GM19397 (cell line): Measurements from ENCODE around the gene FSCN2.

Experiments used
- ATAC-seq: cut with Tn5 transposase; IDR thresholded peaks from one replicate; pipeline ENCODE4 v1.9.1; 2021; ENCODE audit warnings: mild to moderate bottlenecking, moderate library complexity; ENCODE audit not compliant: unreplicated experiment

Gene FSCN2

DNA sequence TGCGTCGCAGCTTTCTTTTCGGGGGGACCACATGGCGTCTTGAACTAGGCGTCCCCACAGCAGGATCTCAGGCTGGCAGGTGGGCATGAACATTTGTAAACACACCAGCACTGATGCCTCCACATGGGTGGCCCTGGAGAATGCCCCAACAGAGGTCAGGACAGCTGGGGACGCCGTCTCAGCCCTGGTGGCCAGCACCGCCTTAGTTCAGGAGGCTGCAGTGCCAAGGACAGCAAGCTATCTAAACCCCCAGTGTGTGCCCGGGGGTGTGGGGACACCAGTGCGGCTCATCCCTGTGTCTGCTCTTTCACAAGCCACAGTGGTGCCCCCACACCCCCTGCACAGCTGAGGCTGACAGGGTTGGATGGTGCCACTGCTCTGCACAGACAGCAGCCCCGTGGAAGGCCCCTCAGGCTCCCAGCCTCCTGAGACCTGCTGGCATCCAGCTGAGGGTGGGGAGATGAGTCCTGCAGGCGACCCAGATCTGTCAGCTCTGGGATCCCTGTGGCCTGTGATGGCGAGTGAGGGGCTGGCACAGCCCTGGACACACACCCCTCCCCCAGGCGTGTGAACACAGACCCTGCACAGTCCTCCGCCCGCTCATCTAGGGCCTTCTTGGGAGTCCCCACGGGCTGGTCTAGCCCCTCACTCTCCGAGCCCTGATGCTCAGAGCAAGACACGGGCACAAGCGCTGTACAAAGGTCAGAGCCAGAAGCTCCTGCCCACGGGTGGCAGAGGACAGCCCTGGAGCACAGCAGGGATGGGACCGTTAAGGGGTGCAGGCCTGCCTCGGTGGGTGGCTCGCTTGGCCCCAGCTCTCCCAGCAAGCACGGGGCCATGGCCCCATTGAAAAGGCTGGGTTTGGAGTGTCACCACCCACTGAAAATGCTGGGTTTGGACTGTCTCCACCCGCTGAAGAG, 10.7 kb downstream of the FSCN2 start:
- no peak for ATAC-seq

DNA sequence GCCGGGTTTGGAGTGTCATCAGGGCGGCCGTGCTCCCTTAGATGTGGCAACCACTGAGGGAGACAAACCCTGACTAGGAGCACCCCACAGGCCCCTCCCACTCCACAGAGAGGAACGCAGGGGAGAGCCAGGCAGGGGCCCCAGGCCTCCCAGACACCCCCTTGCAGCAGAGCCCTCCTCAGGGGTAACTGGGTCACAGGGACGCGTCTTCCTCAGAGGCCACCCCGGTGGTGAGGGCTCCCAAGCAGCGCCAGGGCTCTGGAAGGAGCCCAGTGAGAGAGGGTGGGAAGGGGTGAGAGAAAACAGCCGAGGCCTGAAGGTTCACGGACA, 11.4 kb downstream of the FSCN2 start:
- no peak for ATAC-seq

DNA sequence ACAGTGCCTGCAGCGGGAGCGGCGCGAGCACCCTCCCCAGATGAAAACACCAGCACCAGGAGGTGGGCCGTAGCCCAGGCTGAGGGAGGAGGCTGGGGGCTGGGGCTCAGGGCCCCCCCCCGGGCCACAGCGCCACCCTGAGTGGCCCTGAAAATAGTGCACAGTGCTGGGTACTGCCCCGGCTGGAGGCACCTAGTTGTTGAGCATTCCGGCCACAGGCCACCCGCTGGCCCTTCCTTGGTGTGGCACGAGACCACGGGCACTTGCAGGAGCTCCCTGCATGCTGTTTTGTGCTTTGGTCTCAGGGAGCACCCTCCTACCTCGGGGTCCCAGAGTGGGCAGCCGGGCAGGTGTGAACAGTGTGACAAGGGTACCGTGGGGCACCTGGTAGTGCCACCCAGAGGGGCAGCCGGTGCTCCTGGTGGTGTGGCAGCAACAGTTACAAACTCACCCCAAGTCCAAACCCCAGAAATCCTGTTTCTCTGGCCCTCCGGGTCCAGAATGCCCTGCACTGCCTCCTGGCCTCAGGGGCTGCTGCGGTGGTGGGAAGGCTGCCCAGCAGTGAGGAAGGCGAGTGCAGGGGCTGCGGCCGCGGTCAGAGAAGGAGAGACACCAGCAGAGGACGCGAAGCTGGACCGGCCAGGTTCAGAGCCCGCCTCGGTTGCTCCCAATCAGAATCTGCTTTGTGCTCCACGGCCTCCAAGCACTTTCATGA, 11.9 kb downstream of the FSCN2 start:
- no peak for ATAC-seq

DNA sequence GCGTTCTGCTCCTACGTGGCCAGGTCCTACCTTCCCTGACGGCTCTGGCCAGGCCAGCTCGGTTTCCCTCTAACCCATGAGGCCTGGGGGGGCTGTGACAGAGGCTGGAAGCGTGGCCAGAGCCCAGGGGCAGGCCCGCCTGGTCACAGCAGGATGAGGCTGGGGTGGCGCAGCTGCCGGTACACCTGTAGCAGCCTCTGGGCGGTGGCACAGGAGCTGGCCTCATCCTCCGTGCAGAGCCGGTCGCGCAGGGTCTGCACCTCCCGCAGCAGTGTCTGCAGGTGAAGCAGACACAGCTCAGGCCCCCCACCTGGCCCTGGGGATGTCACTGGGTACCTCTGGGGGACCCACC, 12.5 kb downstream of the FSCN2 start:
- no peak for ATAC-seq

DNA sequence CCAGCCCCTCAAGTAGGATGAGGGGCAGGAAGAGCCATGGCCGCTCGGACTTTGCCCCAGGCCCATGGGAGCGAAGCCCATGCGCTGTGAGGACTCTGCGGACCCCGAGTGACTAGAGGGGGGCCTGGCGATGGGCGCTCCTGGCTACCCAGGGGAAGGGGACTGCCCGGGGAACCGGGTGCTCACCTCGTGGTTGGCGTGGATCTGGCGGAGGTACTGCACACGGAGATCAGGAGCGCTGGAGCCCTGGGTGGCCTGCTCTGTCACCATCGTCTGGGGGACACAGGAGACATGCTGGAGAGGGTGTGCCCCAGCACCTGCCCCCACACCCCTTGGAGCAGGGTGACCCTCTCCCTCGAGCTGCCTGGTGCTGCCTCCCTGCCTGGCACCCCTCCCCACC, 12.9 kb downstream of the FSCN2 start:
- ATAC-seq, result no peak

DNA sequence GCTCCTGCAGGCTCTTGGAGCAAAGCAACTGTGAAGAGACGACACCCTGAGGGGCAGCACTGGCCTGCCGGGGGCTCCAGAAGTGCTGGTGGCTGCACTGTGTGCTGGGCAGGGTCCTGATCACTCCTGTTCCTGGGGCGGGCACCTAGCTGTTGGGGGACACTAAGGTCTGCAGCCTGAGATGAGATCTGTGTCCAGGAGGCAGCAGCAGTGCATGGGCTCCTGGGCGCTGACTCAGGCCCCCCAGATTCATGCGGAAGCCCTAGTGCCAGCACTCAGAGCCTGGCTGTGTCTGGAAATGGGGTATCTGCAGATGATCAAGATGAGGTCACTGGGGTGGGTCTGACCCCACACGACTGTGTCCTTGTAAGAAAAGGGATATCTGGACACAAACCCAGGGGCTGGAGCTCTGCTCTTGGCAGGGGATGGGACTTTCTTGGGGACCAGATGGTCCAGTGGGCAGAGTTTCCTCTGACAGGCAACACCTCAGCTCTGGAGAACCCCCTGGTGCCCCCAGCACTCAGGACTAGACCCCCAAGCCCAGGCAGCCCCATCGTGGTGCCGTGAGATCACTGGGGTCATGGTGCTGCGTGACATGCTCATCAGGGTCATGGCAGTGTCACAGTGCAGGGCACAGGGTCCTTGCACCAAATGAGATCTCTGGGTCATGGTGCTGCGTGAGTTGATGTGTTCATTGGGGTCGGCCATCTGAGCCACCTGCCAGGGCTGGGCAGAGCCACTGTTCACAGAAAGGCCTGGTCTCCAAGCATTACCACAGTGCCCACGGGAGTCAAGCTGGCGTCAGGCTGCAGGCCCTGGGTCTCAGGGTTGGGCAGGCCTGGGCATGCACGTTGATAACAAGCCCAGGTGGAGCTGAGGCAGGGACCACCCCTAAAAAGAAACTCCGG, 14.5 kb downstream of the FSCN2 start:
- ATAC-seq, result no peak

DNA sequence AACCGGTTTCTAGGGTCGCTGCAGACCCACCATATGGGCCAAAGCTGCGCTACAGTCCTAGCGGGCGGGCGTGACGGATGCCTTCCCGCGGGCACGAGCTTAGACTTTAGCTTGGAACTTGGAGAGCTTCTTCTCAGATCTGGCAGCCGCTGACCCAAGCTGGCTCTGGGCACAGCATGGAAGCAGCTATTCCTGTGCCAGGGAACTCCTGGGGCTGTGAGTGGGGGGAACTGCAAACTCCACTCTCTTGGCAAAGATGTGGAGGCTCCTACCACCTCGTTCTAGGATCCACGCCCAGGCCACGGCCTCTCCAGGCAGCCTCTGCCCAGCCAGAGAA, 15.1 kb downstream of the FSCN2 start:
- ATAC-seq, result no peak

DNA sequence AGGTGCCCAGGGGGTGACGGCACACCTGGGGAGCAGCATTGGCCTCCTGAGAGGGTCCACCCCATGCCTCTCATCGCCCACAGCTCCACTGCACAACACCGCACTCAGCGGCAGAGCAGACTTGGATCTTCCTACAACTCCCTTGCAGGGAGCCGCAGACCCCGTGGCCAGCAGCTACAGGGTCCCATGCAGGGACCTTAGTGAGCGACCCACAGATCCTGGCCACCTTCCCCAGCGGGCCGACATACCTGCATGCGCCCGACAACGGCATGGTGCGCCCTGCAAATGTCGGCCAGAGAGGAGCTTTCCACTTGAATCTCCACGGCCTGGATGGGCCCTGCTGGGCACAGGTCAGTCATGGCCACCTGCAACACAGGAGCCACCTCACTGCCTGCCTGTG, 15.6 kb downstream of the FSCN2 start:
- ATAC-seq, result no peak

DNA sequence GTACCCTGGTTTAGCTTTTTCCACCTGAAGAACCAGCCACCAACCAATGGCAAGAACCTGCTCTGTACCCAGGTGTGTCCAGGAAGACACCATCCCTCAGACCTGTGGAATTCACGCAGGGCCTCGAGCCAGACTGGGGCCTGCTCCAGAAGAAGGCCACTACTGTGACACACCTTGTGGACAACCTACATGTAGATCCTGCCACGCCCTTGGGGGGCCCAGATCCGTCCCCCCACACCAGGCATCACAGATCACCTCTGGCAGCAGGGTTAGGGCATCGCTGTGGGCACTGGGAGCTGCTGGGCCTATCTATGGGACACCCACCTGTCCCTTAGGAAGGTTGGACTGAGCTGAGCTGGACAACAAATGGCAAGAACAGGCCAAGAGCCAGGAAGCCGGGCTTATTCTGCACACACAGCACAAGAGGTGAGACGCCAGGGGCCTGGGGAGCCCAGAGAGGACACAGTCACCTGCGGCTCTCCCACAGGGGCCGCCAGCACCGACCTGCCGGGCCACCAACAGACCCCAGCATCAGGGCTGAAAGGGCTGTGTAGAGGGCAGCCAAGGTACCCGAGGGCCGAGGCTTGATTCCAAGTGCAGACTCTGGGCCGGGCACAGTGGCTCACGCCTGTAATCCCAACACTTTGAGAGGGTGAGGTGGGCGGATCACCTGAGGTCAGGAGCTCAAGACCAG, 16.3 kb downstream of the FSCN2 start:
- ATAC-seq, result no peak

DNA sequence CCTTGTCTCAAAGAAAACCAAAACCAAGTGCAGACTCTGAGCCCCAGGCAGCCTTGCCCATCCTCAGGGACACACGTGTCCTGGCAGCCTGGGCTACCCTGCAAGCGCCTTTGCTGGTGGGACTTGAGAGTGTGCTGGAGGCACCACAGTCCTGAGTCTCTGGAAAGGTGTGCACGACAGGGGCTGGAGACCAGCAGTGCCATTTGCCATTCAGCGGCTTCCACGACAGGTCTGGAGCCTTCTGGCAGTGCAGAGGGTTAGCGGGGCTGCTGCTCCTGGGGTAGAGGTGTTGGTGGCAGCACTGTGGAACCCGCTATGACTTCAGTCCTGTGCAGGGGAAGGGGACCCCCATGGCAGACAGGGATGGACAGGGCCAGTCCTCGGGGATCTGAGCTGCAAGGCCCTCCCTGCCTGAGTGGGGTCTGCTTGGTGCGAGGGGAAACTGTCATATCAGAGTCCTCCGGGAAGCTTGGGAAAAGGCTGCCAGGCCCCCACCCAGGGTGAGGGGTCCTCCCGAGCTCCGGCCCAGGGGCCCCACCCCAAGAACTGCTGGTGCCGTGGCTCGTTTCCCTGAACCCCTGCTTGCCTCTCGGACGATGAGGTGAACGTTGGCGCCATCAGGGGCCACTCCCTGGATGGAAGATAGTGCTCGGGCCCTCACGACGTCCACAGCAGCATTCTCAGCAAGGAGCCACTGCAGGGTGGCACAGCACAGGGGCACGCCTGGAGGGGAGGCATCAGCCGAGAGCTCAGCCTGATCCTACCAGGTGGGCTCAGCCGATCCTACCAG, 17.2 kb downstream of the FSCN2 start:
- no peak for ATAC-seq

DNA sequence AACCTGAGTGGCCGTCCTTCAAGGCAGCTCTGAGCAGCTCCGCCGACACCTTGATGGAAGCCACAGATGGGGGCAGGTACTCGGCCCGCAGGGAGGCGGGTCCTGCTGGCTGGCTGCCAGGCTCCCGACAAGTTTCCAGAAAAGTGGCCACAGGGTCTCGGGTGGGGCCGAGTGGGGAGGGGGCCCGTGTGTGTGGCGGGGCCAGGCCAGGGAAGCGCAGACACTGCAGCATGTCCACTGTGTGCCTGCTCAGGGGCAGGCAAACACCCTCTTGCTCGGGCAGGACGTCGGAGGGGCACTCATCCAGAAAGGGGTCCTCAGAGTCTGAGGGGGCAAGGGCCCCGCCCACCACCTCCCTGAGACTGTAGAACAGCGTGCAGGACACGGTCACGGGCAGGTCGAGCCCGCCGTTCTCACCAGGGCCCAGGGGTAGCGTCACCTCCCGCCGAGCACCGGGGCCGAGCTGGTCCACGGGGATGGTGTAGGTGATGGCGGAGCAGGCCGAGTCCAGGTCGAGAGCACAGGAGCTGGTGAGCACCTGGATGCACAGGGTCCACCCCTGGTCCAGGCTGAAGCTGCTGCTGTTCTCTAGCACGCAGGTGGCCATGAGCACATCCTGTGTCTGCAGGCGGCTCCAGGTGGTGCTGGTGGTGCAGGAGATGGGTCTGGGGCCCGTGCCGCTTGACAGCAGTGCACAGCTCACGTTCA, 18.9 kb downstream of the FSCN2 start:
- ATAC-seq, result no peak

DNA sequence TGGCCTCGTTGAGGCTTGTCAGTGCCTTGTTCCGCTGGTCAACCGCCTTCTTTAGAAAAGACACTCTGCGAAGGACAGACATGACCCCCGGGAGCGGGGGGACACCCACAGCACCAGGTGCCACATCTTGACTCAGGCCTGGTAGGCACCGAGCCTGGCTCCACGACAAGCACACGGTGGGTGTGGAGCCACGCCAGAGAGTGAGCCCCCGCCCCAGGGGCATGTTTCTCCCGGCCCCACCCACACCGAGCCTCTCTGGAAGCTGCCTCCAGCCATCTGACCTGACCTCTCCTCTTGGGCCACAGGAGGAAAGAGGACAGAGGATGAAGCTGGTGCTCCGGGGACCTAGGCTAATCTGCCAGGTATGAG, 19.4 kb downstream of the FSCN2 start:
- no peak for ATAC-seq

DNA sequence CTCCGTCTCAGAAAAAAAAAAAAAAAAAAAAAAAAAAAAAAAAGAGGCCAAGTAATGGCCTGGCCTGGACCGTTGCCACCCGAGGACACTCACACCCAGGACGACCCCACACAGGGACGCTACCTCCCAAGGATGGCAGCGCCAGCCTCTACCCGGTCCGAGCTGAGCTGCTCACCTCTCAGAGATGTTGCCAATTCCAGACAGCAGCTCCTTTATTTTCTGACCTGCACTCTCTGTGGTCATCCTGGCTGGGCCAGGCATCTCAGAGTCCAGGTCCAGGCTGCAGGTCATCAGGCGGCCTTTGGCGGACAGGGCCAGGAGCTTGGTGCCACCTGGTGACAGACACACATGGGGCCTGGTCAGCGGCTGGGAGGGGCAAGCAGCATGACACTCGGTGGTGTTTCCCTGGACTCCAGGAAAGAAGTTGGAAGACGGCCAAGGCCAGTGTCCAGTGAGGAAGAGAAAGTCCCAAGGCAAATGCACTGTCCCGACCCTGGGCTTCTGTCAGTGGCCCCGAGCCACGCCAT, 20.9 kb downstream of the FSCN2 start:
- ATAC-seq, result no peak

DNA sequence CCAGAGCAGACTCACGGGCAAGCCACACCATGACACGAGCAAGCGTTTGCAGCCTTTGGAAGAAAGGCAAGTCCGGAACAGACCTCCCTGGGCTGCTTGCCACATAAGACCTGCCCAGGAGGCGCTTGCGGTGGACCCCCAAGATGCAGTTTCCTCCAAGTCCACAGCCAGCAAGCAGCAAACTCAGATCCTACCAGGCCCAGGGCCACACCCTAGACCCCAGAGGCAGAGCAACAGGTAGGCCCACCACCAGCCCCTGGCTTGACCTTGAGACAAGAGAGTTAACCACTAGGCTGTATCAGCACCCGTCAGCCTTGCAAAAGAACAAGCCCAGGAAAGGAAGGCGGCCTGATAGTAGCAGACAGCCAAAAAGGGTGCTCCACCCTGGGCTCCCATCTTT, 21.6 kb downstream of the FSCN2 start:
- no peak for ATAC-seq

DNA sequence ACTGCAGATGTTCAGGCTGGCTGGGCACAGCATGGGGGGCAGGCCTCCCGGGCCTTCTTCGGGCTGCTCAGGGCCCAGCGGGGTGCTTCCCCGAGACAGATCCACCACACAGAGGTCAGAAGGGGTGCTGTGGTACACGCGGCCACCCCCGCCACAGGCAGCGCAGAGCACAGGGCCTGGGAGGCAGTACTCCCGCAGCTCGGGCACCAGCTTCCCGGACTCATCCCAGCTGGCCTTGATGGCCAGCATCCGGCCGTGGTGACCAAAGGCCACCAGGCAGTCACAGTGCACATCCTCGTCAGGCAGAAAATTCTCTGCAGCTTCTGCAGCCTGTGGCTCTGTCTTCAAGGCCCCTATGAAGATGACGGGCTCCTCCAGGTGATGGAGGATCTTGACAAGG, 22.1 kb downstream of the FSCN2 start:
- ATAC-seq, result no peak

DNA sequence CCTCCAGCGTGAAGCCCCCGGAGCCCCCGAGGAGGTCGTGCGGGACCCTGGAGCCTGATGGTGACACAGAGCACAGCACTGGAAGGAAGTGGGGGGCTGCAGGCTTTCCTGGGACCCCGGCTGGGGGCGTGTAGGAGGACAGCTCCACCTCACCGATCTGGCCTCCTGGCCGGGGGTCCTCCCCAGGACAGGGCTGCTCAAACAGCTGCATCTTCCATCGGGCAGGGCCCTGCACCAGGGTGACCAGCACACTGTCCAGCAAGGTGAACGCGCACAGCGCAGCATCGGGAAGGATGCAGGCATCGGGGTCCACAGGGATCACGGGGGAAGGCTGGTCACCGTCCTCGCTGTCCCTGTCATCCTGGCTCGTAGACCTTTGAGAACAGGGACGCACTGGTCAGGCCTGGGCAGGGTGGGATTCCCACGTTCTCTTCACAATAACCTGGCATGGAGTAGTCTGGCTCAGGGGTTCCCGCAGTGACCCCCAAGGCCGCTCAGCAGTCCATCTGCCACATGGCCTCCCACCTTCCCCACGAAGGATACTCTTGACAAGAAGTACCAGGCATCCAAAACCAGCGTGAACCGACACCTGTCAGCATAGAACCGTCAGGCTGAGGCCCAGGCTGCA, 22.8 kb downstream of the FSCN2 start:
- no peak for ATAC-seq

DNA sequence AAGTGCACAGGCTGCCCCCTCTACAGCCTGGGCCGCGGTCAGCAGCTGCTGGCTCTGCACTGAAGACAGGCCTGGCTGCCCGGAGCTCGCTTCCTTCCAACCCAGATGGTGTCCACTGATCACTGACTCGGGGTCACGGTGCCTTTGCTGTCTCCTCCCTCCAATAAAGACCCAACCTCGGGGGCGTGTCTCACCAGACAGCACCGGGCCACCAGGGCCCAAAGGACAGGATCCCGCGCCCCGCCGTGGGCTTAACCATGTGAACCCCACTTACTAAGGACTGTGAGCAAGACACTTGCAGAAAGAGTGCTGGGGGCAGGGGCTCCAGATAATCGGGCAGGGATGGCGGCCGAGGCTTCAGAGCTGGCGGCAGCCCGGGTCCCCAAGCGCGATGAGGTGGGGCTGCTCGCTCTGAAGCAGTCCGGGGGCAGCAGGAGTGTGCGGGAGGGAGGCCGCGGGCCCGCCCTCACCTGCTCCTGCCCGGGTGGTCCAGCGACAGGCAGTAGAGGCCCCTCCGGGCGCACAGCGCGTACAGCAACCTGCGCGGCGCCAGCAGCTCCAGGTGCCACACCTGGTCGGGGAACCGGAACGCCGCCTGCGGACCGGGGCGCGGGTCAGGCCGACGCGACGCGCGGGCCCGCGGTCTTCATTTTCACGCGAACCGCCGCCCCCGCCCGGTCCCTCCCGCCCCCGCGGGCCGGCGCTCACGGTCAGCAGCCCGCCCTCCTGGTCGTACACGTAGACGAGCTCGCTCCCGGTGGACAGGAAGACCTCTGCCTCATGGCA, 23.5 kb downstream of the FSCN2 start:
- no peak for ATAC-seq
